Measurements from ENCODE around the gene FRAS1.
A peak's percentile ranks its signal among the peaks of the same experiment; 100 is the strongest.

FRAS1 gene

DNA sequence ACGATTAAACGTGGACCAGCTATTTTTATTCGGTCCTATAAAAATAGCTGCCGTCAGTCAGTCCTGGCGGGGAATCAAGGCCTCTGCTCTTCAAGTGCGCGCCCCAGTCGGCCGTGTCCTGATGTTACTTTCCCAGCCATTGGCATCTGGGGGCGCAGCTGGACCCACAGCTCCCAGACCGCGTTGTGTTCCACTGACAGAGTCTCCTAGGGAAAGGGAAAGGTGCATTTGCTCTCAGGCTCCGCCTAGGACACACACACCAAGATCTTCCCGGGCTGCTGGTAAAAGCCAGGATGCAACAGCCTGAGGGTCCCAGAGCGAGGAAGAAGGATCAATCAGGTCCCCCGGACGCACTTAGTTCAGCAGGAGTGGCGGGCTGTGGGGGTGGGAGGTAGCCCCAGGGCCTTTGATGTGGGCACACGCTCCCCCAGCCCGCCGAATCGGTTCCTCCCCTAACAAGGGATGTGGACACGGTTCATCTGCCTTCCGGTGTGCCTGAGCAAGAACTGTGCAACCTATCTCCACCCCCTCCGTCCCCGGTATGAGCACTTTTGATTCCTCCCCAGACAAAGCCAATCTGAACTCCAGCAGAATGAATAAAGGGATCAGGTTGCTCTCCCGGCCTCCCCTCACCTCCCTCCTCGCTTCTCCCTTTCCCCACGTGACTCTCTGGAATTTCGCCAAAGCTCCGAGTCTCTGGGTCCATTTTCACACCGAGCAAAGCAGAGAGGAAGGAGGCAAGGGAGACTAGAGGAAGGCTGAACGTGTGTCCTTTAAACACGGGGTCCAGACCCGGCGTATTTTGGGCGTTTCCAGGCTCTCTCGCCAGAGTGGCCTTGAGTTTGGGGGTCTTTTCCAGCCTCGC lies 626 bp upstream of the FRAS1 start:
- Histone ChIP-seq H3K4me1 (ENCODE audit: insufficient read depth, low read length) (peaks cover 10% of the 10 kb centered on the region), H3K36me3 (ENCODE audit: insufficient read depth, low read length) (no peaks in the 10 kb centered on the region), H3K9ac (ENCODE audit: low read depth, low read length) (peak overlapping the region; percentile 21; the same call in 1 of the 2 replicates), H3K4me2 (ENCODE audit: insufficient read depth, low read length) (peak overlapping the region; percentile 65), H2AFZ (ENCODE audit: low read depth, low read length) (peak overlapping the region; percentile 71), H3K9me3 (ENCODE audit: insufficient read depth, low read length, severe bottlenecking) (no peaks in the 10 kb centered on the region), H3K79me2 (ENCODE audit: insufficient read depth, low read length) (no peaks in the 10 kb centered on the region), H4K20me1 (ENCODE audit: insufficient read depth, low read length) (no peaks in the 10 kb centered on the region), H3K27ac (ENCODE audit: low read length) (no peak overlapping the region), H3K4me3 (ENCODE audit: low read depth in 1 of 2, low read length in 2 of 2) (peak overlapping the region in 1 of 2 experiments; percentile 55; a peak in 3 of 4 replicates), H3K27me3 (ENCODE audit: insufficient read depth, low read length, poor library complexity) (peaks cover 6% of the 10 kb centered on the region)
- TF ChIP-seq EZH2 (IDR thresholded peaks at IDR 0.05; ENCODE audit: borderline replicate concordance, low read depth, low read length, severe bottlenecking) (no peak), CTCF (IDR thresholded peaks at IDR 0.05; ENCODE audit: borderline replicate concordance, extremely low read depth, low read length, poor library complexity, severe bottlenecking) (no peak)
- DNase-seq: peak; percentile 72
- ATAC-seq (ENCODE audit: insufficient read depth, low read depth): peak; percentile 94

DNA sequence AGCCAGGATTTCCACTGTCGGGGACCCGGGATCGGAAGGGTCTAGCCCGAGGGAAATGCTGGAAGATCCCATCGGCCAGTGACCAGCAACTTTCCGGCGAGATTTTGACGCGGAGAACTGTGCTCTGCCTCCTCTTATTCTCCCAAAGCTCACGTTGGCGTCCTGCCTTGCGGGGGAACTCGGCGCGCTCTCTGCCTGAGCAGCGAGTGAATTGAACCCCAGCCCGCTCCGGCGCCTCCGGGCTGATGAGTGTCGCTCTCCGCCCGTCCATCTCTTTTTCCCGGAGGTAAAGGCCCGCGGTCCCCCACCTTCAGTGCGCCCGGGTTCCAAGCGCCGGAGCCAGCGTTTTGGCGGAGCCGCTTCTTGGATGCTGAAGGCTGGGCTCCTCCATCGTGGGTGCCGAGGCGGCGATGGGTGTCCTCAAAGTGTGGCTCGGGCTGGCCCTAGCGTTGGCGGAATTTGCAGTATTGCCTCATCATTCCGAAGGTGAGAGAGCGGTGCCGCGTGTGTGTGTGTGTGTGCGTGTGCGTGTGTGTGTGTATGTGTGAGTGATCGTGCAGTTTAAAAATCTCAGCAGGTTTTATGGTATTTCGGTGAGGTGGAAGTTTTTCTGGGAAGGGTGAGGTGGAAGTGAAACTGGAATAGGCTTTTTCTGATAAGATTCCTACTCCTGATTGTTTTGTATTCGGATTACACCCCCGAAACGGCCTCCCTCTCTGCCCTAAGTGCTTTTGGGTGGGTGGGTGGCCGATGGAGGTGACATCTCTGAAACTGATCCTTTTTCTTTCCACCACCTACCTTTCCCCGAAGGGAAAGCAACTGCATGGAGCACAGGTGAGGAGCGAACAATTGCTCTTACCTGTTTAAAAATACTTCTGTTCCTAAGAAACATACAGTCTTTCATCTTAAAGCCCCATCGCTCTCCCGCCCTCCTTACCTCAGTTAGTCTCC lies 752 bp downstream of the FRAS1 start:
- H3K27ac ChIP-seq (ENCODE audit: low read length): no peak overlapping the region
- no peaks in the 10 kb centered on the region for H3K36me3 ChIP-seq (ENCODE audit: insufficient read depth, low read length)
- peaks cover 10% of the 10 kb centered on the region for H3K4me1 ChIP-seq (ENCODE audit: insufficient read depth, low read length)
- DNase-seq: no peak
- no peak overlapping the region for H3K9ac ChIP-seq (ENCODE audit: low read depth, low read length)
- TF ChIP-seq EZH2 (IDR thresholded peaks at IDR 0.05; ENCODE audit: borderline replicate concordance, low read depth, low read length, severe bottlenecking): no peak
- TF ChIP-seq CTCF (IDR thresholded peaks at IDR 0.05; ENCODE audit: borderline replicate concordance, extremely low read depth, low read length, poor library complexity, severe bottlenecking): no peak
- H3K27me3 ChIP-seq (ENCODE audit: insufficient read depth, low read length, poor library complexity): peaks cover 6% of the 10 kb centered on the region
- ATAC-seq (ENCODE audit: insufficient read depth, low read depth): no peak
- H4K20me1 ChIP-seq (ENCODE audit: insufficient read depth, low read length): no peaks in the 10 kb centered on the region
- H3K4me2 ChIP-seq (ENCODE audit: insufficient read depth, low read length): no peak overlapping the region
- no peak overlapping the region for H2AFZ ChIP-seq (ENCODE audit: low read depth, low read length)
- H3K4me3 ChIP-seq (ENCODE audit: low read depth in 1 of 2, low read length in 2 of 2): no peak overlapping the region
- H3K79me2 ChIP-seq (ENCODE audit: insufficient read depth, low read length): no peaks in the 10 kb centered on the region
- H3K9me3 ChIP-seq (ENCODE audit: insufficient read depth, low read length, severe bottlenecking): no peaks in the 10 kb centered on the region

DNA sequence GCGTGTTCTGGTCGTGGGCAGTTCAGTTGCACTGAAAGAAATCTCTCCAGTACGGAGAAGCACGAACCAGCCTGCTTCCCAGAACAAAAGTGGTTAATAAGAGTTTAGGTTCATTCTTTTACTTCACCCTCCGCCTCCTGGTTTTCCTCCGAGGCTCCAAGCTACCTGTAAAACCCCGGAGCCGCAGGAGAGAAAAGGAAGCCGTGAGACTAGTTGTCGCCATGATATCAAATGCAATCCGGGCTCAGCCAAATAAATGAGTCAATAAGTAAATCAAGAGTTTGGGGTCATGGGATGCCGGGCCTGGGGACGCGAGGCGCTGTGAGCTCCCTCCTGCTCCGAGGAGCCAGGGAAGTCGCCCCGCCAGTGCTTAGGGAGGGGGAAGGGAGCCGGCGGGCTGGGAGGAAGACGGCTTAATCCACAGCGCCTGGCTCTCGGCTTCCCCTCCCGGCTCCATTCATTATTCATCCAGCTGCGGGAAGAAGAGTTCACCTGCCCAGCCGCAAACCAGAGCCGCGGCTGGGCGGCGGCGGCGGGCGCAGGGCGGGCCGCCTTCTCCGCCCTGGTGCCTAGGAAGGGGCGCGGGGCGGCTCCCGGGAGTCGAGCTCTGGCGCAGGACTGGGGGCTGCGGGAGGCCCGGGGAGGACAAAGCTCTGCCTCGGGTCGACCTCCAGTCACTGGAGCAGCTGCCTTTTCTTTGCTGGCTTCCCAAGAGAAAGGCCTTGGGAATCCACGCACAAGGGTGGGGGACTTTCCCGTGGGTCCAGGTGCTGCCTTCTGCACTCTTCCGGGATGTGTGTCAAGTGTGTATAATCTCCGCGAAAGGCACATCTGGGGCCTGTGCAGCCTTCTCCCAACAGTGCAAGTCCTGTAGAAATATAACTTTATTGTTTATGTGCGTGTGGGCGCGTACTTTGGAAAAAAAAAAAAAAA lies 1.7 kb downstream of the FRAS1 start:
- TF ChIP-seq CTCF (IDR thresholded peaks at IDR 0.05; ENCODE audit: borderline replicate concordance, extremely low read depth, low read length, poor library complexity, severe bottlenecking) (no peak), EZH2 (IDR thresholded peaks at IDR 0.05; ENCODE audit: borderline replicate concordance, low read depth, low read length, severe bottlenecking) (no peak)
- Histone ChIP-seq H3K4me3 (ENCODE audit: low read depth in 1 of 2, low read length in 2 of 2) (no peak overlapping the region), H3K27me3 (ENCODE audit: insufficient read depth, low read length, poor library complexity) (peaks cover 10% of the 10 kb centered on the region), H3K36me3 (ENCODE audit: insufficient read depth, low read length) (no peaks in the 10 kb centered on the region), H4K20me1 (ENCODE audit: insufficient read depth, low read length) (no peaks in the 10 kb centered on the region), H3K79me2 (ENCODE audit: insufficient read depth, low read length) (no peaks in the 10 kb centered on the region), H3K4me1 (ENCODE audit: insufficient read depth, low read length) (peaks cover 10% of the 10 kb centered on the region), H3K27ac (ENCODE audit: low read length) (no peak overlapping the region), H3K4me2 (ENCODE audit: insufficient read depth, low read length) (no peak overlapping the region), H2AFZ (ENCODE audit: low read depth, low read length) (no peak overlapping the region), H3K9me3 (ENCODE audit: insufficient read depth, low read length, severe bottlenecking) (no peaks in the 10 kb centered on the region), H3K9ac (ENCODE audit: low read depth, low read length) (no peak overlapping the region)
- no peak for DNase-seq
- ATAC-seq (ENCODE audit: insufficient read depth, low read depth): no peak

All from DND-41 (cell line).